ENCODE results near the gene CHCHD1.
"Not testable (repeated sequence)": the region's sequence is repeated elsewhere in the genome, so short reads cannot be mapped to it uniquely, and the experiment has no call there.

The CHCHD1 gene

GRCh38 chr10:73771722-73772280, 10.0 kb upstream of the CHCHD1 start:
- DNase-seq, result peak; percentile 89

- DNase-seq, result peak; percentile 94
Observed at GRCh38 chr10:73772281-73773151, 9.3 kb upstream of the CHCHD1 start.

- DNase-seq, result peak; percentile 48
Observed at GRCh38 chr10:73773152-73773879, 8.5 kb upstream of the CHCHD1 start.

- DNase-seq, result peak; percentile 47
Observed at GRCh38 chr10:73774637-73775036, 7.2 kb upstream of the CHCHD1 start.

- no peak for DNase-seq
Observed at GRCh38 chr10:73779018-73779417, 2.8 kb upstream of the CHCHD1 start.

- no peak for DNase-seq
Observed at GRCh38 chr10:73779539-73780197, 2.2 kb upstream of the CHCHD1 start.

- DNase-seq, result no peak
Observed at GRCh38 chr10:73780301-73780700, 1.5 kb upstream of the CHCHD1 start.

GRCh38 chr10:73780966-73781365, 882 bp upstream of the CHCHD1 start:
- no peak for DNase-seq

GRCh38 chr10:73781548-73781878, 335 bp upstream of the CHCHD1 start:
- no peak for DNase-seq

GRCh38 chr10:73782749-73783085, 869 bp downstream of the CHCHD1 start:
- DNase-seq, result no peak

GRCh38 chr10:73785211-73785720, 3.4 kb downstream of the CHCHD1 start, which contains the start of gene ZSWIM8:
Gene ZSWIM8 (plus strand): TSS chr10:73785606. CDS start chr10:73785879, 273 bp downstream.
- DNase-seq, result peak; percentile 96

- DNase-seq, result peak; percentile 62
Observed at GRCh38 chr10:73785721-73786511, 4.1 kb downstream of the CHCHD1 start.

GRCh38 chr10:73786512-73786885, 4.7 kb downstream of the CHCHD1 start:
- no peak for DNase-seq

GRCh38 chr10:73787031-73787800, 5.4 kb downstream of the CHCHD1 start:
- DNase-seq, result not testable (repeated sequence)

- no peak for DNase-seq
Observed at GRCh38 chr10:73788864-73789658, 7.2 kb downstream of the CHCHD1 start.

GRCh38 chr10:73789659-73790055, 7.8 kb downstream of the CHCHD1 start:
- DNase-seq, result no peak

GRCh38 chr10:73790886-73791625, 9.2 kb downstream of the CHCHD1 start:
- no peak for DNase-seq

GRCh38 chr10:73791871-73792400, 10.1 kb downstream of the CHCHD1 start:
- no peak for DNase-seq

GRCh38 chr10:73793456-73793855, 11.6 kb downstream of the CHCHD1 start:
- no peak for DNase-seq

- not testable (repeated sequence) for DNase-seq
Observed at GRCh38 chr10:73795491-73795890, 13.6 kb downstream of the CHCHD1 start.

Data from DMS53 (cell line).